ENCODE measurements around the gene ZNF783.
"Not testable (repeated sequence)": the region's sequence is repeated elsewhere in the genome, so short reads cannot be mapped to it uniquely, and the experiment has no call there.

Gene ZNF783

DNA sequence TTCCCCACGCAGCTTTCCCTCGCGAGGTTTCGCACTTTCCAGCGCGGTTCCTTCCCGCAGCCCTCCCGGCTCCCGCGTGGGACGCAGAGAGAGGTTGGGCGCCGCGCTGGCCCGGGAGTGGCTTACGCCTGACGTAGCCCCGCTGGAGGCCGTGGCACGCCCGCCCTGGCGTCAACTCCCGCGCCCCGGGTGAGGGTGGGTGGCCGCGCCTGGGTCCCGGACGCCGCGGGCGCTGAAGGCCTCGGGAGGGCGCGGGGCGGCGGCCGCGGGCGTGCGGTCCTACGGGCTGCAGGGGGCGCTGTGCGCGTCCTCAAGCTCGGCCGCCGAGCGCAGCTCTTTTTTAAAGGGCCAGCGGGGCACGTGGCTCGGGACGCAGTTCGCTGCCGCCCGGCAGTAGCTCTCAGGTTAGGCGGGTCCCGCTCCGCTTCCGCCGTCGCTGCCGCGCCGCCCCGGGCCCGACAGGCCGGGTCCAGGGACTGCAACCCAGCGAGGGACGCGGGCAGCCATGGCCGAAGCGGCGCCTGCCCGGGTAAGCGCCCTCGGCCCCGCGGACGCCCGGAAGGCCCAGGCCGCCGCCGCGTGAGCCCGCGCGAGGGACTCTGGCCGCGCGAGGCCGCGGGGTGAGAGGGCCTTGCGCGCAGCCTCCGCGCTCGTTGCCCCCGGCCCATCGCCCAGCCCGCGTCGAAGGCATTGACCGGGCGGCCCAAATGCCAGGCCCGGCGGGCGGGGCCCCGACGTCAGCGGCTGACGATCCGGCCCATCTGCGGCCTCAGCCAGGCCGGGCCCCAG, at the start of gene ZNF783:
TSS of gene ZNF783 (plus strand) at position 368 of the 789 bp plus-strand sequence. CDS start at position 506, 138 bp downstream.
- DNase-seq (ENCODE audit: low spot score) = peak; percentile 87

DNA sequence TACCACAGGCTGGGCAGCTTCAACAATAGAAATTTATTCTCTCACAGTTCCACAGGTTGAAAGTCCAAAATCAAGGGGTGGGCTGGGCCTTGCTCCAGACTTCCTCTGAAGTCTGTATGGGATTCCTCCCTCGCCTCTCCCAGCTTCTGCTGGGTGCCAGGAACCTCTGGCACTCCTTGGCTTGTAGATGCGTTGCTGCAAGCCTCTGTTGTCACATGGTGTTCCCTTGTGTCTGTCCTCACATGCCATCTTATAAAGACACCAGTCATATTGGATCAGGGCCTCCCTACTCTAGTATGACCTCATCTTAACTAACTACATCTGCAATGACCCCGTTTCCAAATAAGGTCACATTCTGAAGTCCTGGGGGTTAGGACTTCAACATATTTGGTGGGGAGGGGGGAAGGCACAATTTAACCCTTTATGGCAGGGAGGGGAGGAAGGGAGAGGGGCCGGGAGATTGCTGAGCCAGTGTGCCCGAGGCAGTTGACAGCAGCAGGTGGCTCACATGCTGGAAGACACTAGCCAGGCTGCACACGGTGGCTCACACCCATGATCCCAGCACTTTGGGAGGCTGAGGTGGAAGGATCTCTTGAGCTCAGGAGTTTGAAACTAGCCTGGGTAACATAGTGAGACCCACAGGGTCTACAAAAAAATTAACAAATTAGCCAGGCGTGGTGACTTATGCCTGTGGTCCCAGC, 47.8 kb upstream of the ZNF783 start:
- DNase-seq (ENCODE audit: low spot score) = no peak

DNA sequence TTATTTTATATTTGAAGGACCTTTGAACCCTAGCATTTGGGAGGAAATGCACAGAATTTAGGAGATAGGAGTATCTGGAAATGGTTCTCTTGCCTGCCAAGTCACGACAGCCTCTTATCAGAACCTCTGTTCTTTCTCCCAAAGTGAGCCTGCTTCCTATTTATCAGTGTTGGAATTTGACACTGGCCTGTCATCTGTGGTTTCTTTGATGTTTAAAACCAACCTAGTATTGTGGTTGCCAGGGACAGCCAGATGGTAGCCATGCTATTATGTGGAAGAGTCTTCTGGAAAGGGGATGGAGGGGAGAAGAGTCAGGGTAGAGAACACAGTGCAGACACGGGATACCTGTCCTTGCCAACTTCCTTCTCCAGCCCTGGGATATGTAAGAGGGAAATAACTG, 45.6 kb upstream of the ZNF783 start:
- no peak for DNase-seq (ENCODE audit: low spot score)

DNA sequence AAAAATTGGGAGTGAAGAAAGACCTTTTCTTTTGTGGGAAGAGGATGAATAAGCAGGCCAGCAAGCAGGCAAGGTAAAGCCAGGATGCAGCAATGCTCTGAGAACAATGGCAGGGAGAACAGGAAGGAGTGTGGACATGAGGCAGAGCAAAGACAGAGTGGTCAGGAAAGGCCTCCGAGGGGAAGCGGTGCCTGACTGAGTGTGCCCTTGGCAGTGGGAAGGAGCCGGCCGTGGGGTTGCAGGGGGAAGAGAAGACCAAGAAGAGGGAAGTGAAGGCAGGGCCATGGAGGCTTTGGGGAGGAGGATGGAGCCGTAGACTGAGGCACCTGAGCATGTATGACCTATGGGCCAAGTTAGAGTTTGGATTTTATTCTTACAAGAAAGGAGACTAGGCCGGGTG, 44.4 kb upstream of the ZNF783 start:
- DNase-seq (ENCODE audit: low spot score) = no peak

DNA sequence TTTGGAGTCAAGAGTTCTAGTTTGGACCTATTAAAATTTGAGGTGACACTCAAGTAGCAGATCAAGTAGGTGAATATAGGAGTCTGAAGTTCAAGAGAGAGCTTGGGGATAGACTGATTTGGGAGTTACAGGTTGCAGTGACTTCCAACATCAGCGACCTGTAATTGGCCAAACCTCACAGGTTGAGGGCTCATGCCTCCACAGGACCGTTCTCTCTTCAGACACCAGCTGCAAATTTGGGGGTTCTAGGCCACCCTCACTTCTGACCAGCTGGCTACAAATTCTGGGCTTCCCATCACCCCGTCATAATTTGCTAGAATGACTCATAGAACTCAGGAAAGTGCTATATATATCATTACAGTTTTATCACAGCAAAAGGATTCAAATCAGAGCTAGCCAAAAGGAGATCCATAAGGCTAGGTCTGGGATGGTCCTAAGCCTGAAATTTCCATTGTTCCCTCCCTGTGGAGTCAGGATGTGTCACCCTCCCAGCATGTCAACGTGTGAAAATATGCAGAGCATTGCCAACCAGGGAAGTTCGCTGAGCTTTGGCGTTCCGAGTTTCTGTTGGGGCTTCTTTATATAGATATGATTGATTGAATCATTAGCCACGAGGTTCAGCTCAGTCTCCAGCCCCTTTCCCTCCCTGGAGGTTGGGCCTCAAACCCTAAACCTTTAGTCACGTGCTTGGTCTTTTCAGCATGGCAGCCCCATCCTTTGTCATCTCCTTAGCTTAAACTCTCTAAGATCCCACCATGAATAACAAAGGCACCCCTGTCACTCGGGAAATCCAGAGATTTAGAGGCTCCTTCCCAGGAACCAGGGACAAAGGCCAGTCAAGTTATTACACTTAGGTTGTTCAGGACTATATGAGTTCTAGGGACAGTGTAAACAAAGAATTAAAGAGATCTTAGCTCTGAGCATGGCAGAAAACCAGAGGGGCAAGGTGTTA, 43.3 kb upstream of the ZNF783 start:
- no peak for DNase-seq (ENCODE audit: low spot score)

DNA sequence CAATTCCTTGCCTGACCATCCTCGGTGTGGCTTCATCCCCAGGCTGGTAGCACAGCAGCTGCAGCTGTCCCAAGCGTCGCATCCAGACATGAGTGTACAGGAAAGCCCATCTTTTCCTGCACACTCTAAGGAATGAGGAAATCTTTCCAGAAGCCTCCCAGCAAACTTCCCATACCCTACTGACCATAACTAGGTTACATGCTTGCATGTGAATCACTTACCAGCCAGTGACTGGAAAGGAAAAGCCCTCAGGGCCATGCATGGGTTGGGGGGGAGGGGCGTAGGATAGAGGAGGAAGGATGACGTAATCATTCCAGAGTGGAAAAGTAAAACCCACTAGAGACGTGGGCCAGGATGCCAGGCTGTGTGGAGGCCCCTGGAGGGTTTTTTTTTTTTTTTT, 41.5 kb upstream of the ZNF783 start:
- DNase-seq (ENCODE audit: low spot score) = no peak

DNA sequence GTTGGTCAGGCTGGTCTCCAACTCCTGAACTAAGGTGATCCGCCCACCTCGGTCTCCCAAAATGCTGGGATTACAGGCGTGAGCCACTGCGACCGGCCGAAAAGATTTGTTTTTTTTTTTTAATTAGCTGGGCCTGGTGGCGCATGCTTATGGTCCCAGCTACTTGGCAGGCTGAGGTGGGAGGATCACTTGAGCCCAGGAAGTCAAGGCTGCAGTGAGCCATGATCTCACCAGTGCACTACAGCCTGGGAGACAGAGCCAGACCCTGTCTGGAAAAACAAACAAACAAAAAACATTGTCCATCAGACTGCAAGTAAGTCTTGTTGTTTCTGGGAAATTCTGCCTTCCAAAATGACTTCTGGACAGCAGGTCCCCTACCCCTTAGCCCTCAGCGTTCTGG, 38.8 kb upstream of the ZNF783 start:
- no peak for DNase-seq (ENCODE audit: low spot score)

DNA sequence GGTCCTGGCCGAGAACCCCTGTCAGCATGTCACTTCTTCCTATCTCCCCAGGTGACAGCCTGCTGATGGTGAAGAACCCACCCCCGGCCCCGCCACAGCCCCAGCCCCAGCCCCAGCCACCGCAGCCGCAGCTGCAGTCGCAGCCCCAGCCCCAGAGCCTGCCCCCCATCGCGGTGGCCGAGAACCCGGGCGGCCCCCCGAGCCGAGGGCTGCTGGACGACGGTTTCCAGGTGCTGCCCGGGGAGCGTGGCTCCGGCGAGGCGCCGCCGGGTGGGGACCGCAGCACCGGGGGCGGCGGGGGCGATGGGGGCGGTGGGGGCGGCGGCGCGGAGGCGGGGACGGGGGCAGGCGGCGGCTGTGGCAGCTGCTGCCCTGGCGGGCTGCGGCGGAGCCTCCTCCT, 38.2 kb upstream of the ZNF783 start:
- DNase-seq (ENCODE audit: low spot score) = no peak

DNA sequence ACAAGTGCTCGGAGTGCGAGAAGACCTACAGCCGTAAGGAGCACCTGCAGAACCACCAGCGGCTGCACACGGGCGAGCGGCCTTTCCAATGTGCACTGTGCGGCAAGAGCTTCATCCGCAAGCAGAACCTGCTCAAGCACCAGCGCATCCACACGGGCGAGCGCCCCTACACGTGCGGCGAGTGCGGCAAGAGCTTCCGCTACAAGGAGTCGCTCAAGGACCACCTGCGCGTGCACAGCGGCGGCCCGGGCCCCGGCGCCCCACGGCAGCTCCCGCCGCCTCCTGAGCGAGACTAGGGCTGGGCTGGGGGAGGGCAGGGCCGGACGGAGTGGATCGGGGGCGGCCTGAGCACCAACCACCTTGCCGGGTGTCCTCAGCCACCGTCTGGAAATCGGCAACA, 37.6 kb upstream of the ZNF783 start:
- DNase-seq (ENCODE audit: low spot score) = no peak

DNA sequence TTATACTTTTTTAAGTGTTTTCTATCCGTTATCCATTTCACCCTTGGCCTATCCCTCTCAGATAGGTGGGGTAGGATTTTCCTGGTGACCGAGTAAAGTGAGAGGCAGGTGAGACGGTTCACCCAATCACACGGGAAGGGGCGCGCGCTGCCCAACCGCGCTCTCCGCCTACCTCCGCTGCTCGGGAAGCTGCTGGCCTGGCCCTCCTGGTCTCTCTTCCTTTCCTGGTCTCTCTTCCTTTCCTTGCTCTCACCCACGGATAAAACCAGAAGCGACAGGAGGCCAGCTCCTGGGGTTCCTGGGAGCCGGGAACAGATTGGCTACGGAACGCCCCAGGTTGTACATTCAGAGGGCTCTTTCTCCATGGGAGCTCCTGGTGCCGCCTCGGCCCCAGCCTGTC, 36.9 kb upstream of the ZNF783 start:
- no peak for DNase-seq (ENCODE audit: low spot score)

DNA sequence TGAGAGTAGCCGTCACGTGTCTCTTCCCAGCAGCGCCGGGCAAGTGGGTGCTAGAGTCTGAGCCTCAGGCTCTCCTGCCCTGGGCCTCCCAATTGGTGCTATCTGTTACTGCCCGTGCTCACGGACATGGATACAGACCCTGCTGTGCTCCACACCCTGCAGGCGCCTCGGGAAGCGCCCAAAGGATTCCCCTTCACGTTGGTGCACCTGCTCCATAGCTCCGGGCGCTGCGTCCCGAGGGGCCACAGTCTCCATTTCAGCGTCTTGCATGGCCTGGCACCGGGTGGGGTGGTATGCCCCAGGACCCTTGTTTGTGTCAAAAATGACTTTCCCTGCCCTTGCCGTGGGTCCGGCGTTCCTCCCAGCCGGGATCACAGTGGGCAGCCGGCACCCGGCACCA, 36.3 kb upstream of the ZNF783 start:
- DNase-seq (ENCODE audit: low spot score) = no peak

DNA sequence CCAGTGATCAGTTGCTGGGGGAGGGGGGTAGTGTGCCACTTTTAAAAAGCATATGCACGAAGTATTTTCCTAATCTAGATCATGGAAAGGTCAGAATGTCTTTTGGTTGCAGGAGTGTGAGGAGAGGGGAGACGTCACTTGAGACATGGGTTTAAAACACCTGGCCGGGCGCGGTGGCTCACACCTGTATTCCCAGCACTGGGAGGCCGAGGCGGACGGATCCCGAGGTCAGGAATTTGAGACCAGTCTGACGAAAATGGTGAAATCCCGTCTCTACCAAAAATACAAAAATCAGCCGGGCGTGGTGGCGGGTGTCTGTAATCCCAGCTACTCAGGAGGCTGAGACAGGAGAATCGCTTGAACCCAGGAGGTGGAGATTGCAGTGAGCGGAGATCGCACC, 35.6 kb upstream of the ZNF783 start:
- not testable (repeated sequence) for DNase-seq (ENCODE audit: low spot score)

DNA sequence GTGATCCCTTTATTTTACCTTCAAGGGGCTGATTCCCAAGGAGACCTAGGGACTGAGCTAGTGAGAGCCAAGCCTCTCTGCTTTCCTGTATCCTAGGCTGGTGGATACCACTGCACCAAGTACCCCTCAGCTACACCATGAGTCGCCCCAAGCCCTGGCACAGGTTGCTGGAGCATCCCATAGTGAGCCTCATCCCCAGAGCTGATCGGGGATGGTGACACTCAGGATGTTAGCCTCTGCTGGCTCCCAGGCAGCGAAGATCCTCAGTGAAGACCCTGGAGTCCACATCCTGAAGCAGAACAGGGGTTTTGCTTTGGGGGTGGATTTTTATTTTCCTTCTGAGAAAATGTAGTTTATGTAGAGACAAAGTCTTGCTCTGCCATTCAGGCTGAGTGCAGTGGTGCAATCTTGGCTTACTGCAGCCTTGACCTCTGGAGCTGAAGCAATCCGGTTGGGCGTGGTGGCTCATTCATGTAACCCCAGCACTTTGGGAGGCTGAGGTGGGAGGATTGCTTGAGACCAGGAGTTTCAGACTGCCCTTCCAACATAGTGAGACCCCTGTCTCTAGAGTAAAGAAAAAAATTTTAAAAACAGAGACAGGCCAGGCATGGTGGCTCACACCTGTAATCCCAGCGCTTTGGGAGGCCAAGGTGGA, 35.0 kb upstream of the ZNF783 start:
- DNase-seq (ENCODE audit: low spot score) = no peak

DNA sequence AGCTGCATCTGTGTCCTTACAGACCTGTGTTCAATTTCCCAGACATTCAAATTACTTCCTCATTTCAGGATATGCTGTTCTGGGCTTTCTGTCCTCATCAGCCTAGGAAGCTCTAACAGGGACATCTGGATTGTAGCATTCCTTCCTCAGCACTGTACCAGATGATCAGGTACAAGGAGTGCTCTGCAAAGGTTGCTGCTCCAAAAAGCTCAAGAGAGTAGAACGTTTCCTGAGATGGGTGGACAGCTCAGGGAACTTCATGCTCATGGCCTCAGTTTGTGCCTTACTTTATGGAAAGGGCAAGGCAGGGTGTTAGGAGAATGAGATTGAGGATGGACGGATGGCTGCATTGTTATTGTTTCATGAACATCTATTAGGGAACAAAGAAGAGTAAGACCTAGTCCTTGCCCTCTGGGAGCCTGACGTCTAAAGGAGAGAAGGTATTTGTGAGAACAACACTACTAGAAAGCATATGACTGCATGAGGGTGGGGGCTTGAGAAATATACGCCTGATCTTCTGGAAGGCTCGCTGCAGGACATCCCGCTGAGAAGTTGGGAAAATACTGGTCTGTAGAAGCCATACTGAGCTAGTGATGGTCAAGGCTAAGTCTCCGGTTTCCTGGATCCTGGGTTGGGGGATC, 33.0 kb upstream of the ZNF783 start:
- no peak for DNase-seq (ENCODE audit: low spot score)

DNA sequence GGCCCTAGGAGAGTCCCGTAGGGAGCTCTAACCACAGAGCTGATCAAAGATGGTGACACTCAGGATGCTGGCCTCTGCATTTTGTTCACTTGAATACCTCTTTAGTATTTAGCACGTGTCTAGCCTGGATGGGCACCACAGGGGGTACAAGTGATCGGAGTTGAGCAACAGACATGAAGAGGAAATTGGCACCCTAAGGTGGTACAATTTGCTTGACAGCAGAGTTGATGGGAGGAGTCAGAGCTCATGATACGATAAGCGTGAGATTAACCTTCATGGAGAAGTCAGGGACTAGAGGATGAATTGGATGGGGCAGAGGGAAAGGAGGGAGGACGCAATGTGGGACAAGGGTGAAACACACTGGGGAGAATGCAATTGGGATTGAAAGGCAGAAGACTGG, 32.5 kb upstream of the ZNF783 start:
- no peak for DNase-seq (ENCODE audit: low spot score)

DNA sequence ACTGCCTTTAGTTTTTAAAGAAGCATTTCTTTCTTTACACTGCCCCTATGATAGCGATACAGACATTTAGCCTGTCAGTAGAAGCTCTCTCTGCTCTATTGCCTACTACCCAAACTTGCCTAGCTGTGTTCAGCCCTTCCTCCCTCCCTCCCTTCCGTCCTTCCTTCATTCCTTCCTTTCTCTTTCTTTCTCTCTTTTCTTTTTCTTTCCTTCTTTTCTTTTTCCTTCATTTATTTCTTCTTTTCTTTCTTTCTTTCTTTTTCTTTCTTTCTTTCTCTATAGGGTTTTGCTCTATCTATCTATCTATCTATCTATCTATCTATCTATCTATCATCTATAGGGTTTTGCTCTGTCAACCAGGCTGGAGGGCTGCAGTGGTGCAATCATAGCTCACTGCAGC, 29.6 kb upstream of the ZNF783 start:
- DNase-seq (ENCODE audit: low spot score) = no peak

DNA sequence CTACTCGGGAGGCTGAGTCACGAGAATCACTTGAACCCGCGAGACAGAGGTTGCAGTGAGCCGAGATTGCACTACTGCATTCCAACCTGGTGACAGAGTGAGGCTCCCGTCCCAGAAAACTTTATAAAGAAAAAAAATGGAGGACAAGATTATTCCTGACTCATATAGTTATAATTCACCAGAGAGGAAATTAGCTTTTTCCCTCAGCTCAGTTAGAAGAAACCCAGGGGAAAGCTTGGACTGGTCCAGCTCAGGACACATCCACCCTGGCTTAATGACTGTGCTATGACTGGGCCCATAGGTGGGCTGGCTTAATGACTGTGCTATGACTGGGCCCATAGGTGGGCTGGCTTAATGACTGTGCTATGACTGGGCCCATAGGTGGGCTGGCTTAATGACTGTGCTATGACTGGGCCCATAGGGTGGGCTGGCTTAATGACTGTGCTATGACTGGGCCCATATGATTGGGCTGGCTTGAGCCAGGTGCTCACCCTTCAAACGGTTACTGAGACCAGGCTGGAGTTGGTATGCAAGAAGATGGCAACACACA, 28.3 kb upstream of the ZNF783 start:
- not testable (repeated sequence) for DNase-seq (ENCODE audit: low spot score)

DNA sequence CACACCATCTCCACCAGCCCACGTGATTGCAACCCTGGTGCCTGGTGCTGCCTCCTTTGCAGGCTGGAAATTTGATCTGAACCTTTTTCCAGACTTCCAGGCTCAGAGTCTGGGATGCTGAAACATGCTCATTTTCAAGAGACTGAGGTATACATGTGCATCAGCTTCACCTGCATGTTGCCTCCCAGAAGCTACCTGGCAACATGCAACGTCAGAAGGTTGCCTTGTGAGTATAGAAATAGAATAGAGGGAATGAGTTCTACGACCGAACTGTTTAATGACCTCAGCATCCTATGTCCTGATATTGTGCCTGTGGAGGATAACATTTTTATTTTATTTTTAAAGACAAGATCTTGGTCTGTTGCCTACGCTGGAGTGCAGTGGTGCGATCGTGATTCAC, 24.5 kb upstream of the ZNF783 start:
- no peak for DNase-seq (ENCODE audit: low spot score)

DNA sequence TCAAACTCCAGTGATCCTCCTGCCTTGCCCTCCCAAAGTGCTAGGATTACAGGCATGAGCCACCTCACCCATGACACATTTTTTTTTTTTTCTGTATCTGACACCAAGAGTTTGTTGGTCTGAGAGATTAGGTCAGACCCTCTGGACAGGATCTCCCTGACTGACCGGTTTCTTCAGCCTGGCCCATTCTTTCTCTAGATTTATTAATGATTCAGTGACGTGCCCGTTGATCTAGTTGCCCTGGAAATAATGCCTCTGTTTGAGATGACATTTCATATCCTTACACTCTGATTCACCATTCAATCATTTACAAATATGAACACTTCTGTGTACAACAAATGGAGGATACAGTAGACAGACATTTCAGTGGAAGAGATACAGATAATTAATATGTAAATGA, 23.9 kb upstream of the ZNF783 start:
- no peak for DNase-seq (ENCODE audit: low spot score)

DNA sequence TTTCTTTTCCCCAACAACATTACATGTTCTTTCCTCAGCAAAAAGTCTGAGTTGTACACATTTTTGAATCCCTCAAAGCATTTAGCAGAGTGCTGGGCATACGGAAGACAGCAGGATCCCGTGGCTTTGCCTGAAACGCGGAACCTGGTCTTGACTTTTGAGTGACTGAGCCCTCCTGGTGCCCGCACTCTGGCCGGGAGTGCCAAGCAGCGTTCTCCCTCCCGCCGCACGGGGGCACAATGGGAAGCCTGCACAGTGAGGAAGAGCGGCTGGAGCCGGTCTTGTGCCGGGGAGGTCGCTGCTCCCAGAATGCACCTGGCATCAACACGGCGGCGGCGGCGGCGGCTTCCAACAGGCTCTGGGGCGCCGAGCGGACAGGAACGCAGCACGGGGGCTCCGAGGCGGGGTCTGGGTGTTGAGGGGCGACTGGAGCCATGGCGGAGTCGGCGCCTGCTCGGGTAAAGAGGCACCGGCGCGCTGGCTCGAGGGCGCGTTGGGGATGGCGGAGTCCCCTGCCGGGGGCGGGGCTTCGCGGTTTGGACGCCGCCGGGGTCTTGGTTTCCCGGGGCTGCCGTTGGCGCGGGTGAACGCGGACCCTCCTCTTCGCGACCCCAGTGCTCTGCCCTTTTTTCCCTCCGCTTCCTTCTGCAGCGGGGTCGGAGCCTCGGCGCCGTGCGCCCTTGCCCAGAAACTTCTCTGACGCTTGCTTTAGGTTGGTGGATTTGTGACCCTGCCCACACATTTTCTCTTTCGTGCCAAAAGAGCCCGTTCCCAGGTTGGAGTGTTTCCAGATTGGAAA, 22.5 kb upstream of the ZNF783 start, which contains the start of gene ZNF212:
TSS of gene ZNF212 (plus strand) at position 307 of the 799 bp plus-strand sequence. CDS start at position 435, 128 bp downstream.
- DNase-seq (ENCODE audit: low spot score) = peak; percentile 91

Data from hematopoietic multipotent progenitor cell treated with erythropoietin and hydrocortisone succinate and interleukin-3 and kit ligand, for 17 days (in vitro differentiated cells).